MCF 10A (cell line): Measurements from ENCODE around the gene LRRC27. TPM values are rescaled to one million over a fixed set of nuclear protein-coding genes. Genes with fewer than 3 reads are reported as not detected.
"Not testable (repeated sequence)": the region's sequence is repeated elsewhere in the genome, so short reads cannot be mapped to it uniquely, and the experiment has no call there.

Experiments used
- BruUV-seq: library from RNA; stranded (reverse); fragments of 400-500 nt; replicated peaks from 2 replicates; lab custom pipeline; 2021; lab: Mats Ljungman, UMichigan
- CTCF ChIA-PET: fragments of 300-600 bp; sonication (Branson Sonifier 250); formaldehyde crosslinking; extraction: SDS; loops from one replicate; lab custom pipeline; 2021; ENCODE audit warnings: antibody characterized with exemption, inconsistent platforms; lab: Yijun Ruan, JAX
- POLR2A ChIA-PET: fragments of 300-600, 350-650 bp; sonication (Branson Sonifier 250); formaldehyde crosslinking; extraction: SDS; loops from one replicate; lab custom pipeline; 2020; ENCODE audit warnings: antibody characterized with exemption, inconsistent platforms; lab: Yijun Ruan, JAX
- DNase-seq: peaks from one replicate; pipeline ENCODE4 v3.0.0-alpha.2; 2018; ENCODE audit not compliant: unreplicated experiment
- H3K27ac Mint-ChIP-seq: one replicate; pipeline ENCODE4 v1.8.0; 2022; ENCODE audit warnings: mild to moderate bottlenecking, low read depth, mixed read lengths; ENCODE audit not compliant: unreplicated experiment
- H3K27me3 Mint-ChIP-seq: one replicate; pipeline ENCODE4 v1.8.0; 2022; ENCODE audit warnings: mixed read lengths; ENCODE audit not compliant: insufficient read depth, unreplicated experiment
- H3K36me3 Mint-ChIP-seq: one replicate; pipeline ENCODE4 v1.8.0; 2022; ENCODE audit warnings: mild to moderate bottlenecking, moderate library complexity, mixed read lengths; ENCODE audit not compliant: insufficient read depth, unreplicated experiment
- H3K4me1 Mint-ChIP-seq: one replicate; pipeline ENCODE4 v1.8.0; 2022; ENCODE audit warnings: mixed read lengths; ENCODE audit not compliant: insufficient read depth, unreplicated experiment
- H3K4me3 Mint-ChIP-seq: one replicate; pipeline ENCODE4 v1.8.0; 2022; ENCODE audit warnings: mild to moderate bottlenecking, moderate library complexity, mixed read lengths; ENCODE audit not compliant: unreplicated experiment
- H3K9me3 Mint-ChIP-seq: one replicate; pipeline ENCODE4 v1.8.0; 2022; ENCODE audit warnings: mixed read lengths; ENCODE audit not compliant: unreplicated experiment
- intact Hi-C: fragments of 100-400 bp; cut with micrococcal nuclease; formaldehyde crosslinking; loops from 2 replicates; pipeline ENCODE4 v1.14.1; 2022
- total RNA-seq: library from RNA; stranded (reverse); gene quantifications from 2 replicates; pipeline ENCODE4 v1.2.3, GENCODE V29; 2022
- TF ChIP-seq, protein P1 (sequence below): fragments of 200-600 bp; IDR thresholded peaks from one replicate; pipeline ENCODE4 v1.8.0; 2022; ENCODE audit warnings: antibody characterized with exemption, mild to moderate bottlenecking; ENCODE audit not compliant: unreplicated experiment

The LRRC27 gene
- total RNA-seq, 1 experiment from 2014 or later, result 9.1 TPM

DNA sequence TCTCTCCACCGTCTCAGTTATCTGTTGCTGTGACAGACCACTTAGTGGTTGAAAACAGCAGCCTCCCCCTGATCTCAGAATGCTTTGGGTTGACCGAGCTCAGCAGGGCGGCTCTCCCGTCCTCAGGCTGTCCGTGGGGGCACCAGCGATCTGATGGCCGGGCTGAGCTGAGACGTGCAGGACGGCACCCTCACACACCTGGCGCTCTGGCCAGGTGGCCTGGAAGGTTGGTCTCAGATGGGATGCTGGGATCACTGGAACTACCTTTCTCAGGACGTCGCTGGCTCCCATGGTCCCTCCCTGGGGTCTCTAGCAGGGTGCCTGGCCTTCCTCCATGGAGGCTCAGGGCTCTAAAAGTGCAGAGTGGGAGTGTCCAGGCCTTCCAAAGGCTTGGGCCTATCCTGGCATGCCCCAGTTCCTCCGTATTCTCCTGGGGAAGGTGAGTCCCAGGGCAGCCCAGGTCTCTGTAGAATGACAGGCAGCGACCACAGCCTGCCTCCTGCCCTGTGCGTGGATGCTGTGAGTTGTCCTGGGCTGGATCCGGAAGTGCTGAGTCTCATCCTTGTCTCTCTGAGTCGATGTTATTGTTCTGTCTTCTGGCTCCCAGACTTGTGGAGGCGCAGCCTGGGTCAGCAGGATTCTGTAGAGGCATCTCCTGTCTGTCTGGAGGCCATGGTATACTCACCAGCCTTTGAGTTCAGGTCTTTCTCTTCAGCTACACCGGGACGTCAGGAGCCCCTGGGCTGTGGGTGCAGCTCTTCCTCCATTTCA lies 52.8 kb downstream of the LRRC27 start:
- TF ChIP-seq, protein P1, sequence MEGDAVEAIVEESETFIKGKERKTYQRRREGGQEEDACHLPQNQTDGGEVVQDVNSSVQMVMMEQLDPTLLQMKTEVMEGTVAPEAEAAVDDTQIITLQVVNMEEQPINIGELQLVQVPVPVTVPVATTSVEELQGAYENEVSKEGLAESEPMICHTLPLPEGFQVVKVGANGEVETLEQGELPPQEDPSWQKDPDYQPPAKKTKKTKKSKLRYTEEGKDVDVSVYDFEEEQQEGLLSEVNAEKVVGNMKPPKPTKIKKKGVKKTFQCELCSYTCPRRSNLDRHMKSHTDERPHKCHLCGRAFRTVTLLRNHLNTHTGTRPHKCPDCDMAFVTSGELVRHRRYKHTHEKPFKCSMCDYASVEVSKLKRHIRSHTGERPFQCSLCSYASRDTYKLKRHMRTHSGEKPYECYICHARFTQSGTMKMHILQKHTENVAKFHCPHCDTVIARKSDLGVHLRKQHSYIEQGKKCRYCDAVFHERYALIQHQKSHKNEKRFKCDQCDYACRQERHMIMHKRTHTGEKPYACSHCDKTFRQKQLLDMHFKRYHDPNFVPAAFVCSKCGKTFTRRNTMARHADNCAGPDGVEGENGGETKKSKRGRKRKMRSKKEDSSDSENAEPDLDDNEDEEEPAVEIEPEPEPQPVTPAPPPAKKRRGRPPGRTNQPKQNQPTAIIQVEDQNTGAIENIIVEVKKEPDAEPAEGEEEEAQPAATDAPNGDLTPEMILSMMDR, result no peak
- no peaks in the 10 kb centered on the region for H3K9me3 Mint-ChIP-seq
- no TSS peak for BruUV-seq
- no peak for DNase-seq
- H3K4me3 Mint-ChIP-seq, result no peak overlapping the region
- intact Hi-C loops, result loop anchor here (5.0 kb wide), 1 partner anchor 252 kb away; no protein-coding TSS in a partner anchor
- H3K27ac Mint-ChIP-seq, result peak overlapping the region; percentile 63
- H3K36me3 Mint-ChIP-seq, result no peaks in the 10 kb centered on the region
- CTCF ChIA-PET, result interaction anchor here (0.7 to 2.7 kb wide), 3 partner anchors 11 to 69 kb away, joined by 3 to 9 read pairs (median 3); no protein-coding TSS in a partner anchor
- POLR2A ChIA-PET, result interaction anchor here (1.1 kb wide), 1 partner anchor 16 kb away, joined by 3 read pairs; no protein-coding TSS in a partner anchor
- H3K27me3 Mint-ChIP-seq, result peaks cover under 1% of the 10 kb centered on the region
- no peaks in the 10 kb centered on the region for H3K4me1 Mint-ChIP-seq

DNA sequence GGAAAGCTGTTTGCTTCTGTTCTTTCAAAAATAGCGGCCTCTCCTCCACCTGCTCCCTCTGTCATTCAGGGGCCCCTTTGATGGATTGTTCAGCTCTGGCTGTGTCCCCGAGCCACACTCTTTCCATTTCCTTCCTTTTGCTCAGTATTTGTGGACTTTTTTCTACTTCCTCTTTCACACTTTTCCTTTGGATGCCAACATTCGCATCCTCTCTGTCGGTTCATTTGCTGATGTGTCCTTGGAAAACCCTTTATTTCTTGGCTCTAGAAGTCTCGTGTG lies 53.3 kb downstream of the LRRC27 start:
- CTCF ChIA-PET, result interaction anchor here (0.7 to 2.7 kb wide), 2 partner anchors 59 to 68 kb away, joined by 3 to 9 read pairs; no protein-coding TSS in a partner anchor
- TF ChIP-seq, protein P1, result no peak
- no peaks in the 10 kb centered on the region for H3K9me3 Mint-ChIP-seq
- H3K27ac Mint-ChIP-seq, result peak overlapping the region; percentile 63
- H3K4me1 Mint-ChIP-seq, result no peaks in the 10 kb centered on the region
- intact Hi-C loops, result loop anchor here (5.0 kb wide), 1 partner anchor 252 kb away; no protein-coding TSS in a partner anchor
- POLR2A ChIA-PET, result no interaction called here
- no peaks in the 10 kb centered on the region for H3K36me3 Mint-ChIP-seq
- no peak for DNase-seq
- no TSS peak for BruUV-seq
- no peak overlapping the region for H3K4me3 Mint-ChIP-seq
- H3K27me3 Mint-ChIP-seq, result no peaks in the 10 kb centered on the region

DNA sequence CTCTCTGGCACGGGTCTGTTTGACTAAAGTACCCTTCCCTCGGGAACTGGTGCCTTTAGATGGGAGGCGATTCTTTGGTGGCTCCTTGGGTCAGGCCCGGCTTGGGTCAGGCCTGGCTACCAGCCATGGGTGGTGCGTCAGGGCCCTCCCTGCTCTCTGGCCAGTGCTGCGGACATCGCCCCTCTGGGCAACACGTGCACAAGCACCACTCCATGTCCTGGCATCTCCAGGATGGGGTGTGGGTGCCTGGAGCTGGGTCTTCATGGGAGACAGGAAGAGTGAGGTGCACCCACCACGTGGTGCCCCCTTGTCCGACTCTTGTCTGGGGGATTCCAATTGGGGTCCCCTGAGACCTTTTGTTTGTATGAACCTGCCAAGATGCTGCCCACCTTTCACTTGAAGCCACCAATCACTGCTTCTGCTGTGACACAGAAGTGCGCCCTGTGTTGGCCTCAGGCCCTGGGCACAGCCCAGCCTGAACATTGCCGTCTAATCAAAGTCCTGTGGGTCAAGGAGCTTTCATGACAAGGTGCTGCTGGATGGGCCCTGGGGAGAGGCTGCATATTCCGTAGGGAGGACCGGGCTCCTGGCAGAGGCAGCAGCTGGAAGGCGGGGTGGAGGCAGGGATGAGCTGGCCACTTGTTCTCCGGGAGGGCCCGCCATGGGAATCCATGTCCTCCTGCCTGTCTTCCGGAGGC lies 53.9 kb downstream of the LRRC27 start:
- Mint-ChIP-seq H3K27ac (peak overlapping the region; percentile 63), H3K4me3 (no peak overlapping the region), H3K36me3 (no peaks in the 10 kb centered on the region), H3K27me3 (no peaks in the 10 kb centered on the region), H3K9me3 (no peaks in the 10 kb centered on the region), H3K4me1 (no peaks in the 10 kb centered on the region)
- no TSS peak for BruUV-seq
- CTCF ChIA-PET, result interaction anchor here (2.7 kb wide), 1 partner anchor 68 kb away, joined by 9 read pairs; no protein-coding TSS in a partner anchor
- intact Hi-C loops, result loop anchor here (5.0 kb wide), 1 partner anchor 251 kb away; no protein-coding TSS in a partner anchor
- POLR2A ChIA-PET, result no interaction called here
- TF ChIP-seq, protein P1, result no peak
- no peak for DNase-seq

DNA sequence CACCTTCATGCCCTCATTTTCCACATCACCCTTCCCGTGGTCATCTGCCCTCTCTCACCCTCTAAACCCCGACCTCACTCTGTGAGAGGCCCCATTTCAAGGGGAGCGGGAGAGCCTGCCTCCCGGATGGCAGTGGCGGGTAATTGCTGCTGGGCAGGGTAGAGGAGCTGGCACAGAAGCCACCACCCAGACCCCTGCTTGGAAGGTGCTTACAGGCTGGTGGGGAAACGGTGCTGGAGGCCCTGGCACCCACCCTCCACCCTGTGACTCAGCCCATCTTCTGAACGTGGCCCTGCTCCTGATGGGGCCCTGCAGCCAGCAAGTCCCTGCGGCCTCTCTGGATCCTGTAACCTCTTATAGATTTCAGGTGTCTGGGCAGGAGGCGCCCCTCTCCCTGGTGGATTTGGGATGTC lies 54.4 kb downstream of the LRRC27 start:
- Mint-ChIP-seq H3K4me1 (no peaks in the 10 kb centered on the region), H3K27ac (no peak overlapping the region)
- CTCF ChIA-PET, result interaction anchor here (0.6 kb wide), 1 partner anchor 152 kb away, joined by 5 read pairs; no protein-coding TSS in a partner anchor

DNA sequence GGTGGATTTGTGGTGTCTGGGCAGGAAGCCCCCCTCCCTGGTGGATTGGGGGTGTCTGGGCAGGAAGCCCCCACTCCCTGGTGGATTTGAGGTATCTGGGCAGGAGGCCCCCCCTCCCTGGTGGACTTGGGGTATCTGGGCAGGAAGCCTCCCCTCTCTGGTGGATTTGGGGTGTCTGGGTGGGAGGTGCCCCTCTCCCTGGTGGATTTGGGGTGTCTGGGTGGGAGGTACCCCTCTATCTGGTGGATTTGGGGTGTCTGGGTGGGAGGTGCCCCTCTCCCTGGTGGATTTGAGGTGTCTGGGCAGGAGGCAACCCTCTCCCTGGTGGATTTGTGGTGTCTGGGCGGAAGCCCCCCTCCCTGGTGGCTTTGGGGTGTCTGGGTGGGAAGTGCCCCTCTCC lies 54.9 kb downstream of the LRRC27 start:
- DNase-seq, H3K36me3 Mint-ChIP-seq, H3K27me3 Mint-ChIP-seq, H3K4me1 Mint-ChIP-seq, POLR2A ChIA-PET, H3K27ac Mint-ChIP-seq, H3K4me3 Mint-ChIP-seq, H3K9me3 Mint-ChIP-seq, BruUV-seq: not testable (repeated sequence)
- intact Hi-C loops, result loop anchor here (5.0 kb wide), 1 partner anchor 250 kb away; no protein-coding TSS in a partner anchor
- CTCF ChIA-PET, result interaction anchor here (0.6 to 1.0 kb wide), 2 partner anchors 65 to 151 kb away, joined by 5 to 8 read pairs; no protein-coding TSS in a partner anchor

More for the DNA sequence above, 54.4 kb downstream of the LRRC27 start:
- intact Hi-C loops, result loop anchor here (5.0 kb wide), 1 partner anchor 251 kb away; no protein-coding TSS in a partner anchor
- H3K27me3 Mint-ChIP-seq, result no peaks in the 10 kb centered on the region
- POLR2A ChIA-PET, result no interaction called here
- H3K4me3 Mint-ChIP-seq, result no peak overlapping the region
- H3K9me3 Mint-ChIP-seq, result no peaks in the 10 kb centered on the region
- H3K36me3 Mint-ChIP-seq, result no peaks in the 10 kb centered on the region
- TF ChIP-seq, protein P1, result no peak
- BruUV-seq, result no TSS peak
- no peak for DNase-seq
